AG04450 (cell line): Measurements from ENCODE around the gene PTK6. TPM values are rescaled to one million over a fixed set of nuclear protein-coding genes. Genes with fewer than 3 reads are reported as not detected.

Source experiments
- CTCF ChIA-PET: fragments of 300-600, 350-600 bp; formaldehyde crosslinking; extraction: SDS; loops from one replicate; lab custom pipeline; 2022; ENCODE audit warnings: antibody characterized with exemption, inconsistent platforms; lab: Charles Lee
- POLR2A ChIA-PET: fragments of 350-600 bp; formaldehyde crosslinking; extraction: SDS; loops from one replicate; lab custom pipeline; 2021; ENCODE audit warnings: antibody characterized with exemption, inconsistent platforms; lab: Yijun Ruan, JAX
- DNase-seq: peaks from one replicate; pipeline ENCODE4 v3.0.0-alpha.2; 2011; ENCODE audit warnings: low read depth, low spot score
- H3K27ac ChIP-seq: one replicate; pipeline ENCODE4 v1.5.1; 2012; ENCODE audit warnings: low read depth, low read length, control low read depth
- H3K27me3 ChIP-seq: one replicate; pipeline ENCODE4 v1.6.0; 2012; ENCODE audit warnings: low read length; ENCODE audit not compliant: control insufficient read depth, insufficient read depth
- H3K4me3 ChIP-seq: 2 replicates; pipeline ENCODE4 v1.5.1; 2011; ENCODE audit warnings: mild to moderate bottlenecking, low read depth, low read length, control low read depth
- H3K9me3 ChIP-seq: 2 replicates; pipeline ENCODE4 v1.5.1; 2012; ENCODE audit warnings: low read length; ENCODE audit not compliant: control insufficient read depth, insufficient read depth
- polyA plus RNA-seq: library from polyadenylated mRNA; depleted of rRNA; stranded (reverse); fragments of >200 nt; gene quantifications from 2 replicates; pipeline ENCODE4 v1.2.3, GENCODE V29; 2011
- TF ChIP-seq, protein P1 (sequence below): IDR thresholded peaks from 2 replicates; pipeline ENCODE4 v1.5.1; 2011; ENCODE audit warnings: low read depth, low read length, control low read depth, inconsistent platforms

PTK6 gene
- polyA plus RNA-seq, 1 experiment = 0.02 TPM

GRCh38 chr20:63548542-63548941 is 11.4 kb upstream of the PTK6 start:
- CTCF ChIA-PET = no interaction called here
- DNase-seq = no peak
- Histone ChIP-seq H3K9me3 (peaks cover 6% of the 10 kb centered on the region; the same call in 1 of the 2 replicates), H3K27me3 (peaks cover 35% of the 10 kb centered on the region), H3K4me3 (no peak overlapping the region), H3K27ac (no peak overlapping the region)
- TF ChIP-seq, protein P1, sequence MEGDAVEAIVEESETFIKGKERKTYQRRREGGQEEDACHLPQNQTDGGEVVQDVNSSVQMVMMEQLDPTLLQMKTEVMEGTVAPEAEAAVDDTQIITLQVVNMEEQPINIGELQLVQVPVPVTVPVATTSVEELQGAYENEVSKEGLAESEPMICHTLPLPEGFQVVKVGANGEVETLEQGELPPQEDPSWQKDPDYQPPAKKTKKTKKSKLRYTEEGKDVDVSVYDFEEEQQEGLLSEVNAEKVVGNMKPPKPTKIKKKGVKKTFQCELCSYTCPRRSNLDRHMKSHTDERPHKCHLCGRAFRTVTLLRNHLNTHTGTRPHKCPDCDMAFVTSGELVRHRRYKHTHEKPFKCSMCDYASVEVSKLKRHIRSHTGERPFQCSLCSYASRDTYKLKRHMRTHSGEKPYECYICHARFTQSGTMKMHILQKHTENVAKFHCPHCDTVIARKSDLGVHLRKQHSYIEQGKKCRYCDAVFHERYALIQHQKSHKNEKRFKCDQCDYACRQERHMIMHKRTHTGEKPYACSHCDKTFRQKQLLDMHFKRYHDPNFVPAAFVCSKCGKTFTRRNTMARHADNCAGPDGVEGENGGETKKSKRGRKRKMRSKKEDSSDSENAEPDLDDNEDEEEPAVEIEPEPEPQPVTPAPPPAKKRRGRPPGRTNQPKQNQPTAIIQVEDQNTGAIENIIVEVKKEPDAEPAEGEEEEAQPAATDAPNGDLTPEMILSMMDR = no peak
- POLR2A ChIA-PET = interaction anchor here (1.2 kb wide), 1 partner anchor 28 kb away, joined by 5 read pairs; the partner anchor contains the start of gene PPDPF

DNA sequence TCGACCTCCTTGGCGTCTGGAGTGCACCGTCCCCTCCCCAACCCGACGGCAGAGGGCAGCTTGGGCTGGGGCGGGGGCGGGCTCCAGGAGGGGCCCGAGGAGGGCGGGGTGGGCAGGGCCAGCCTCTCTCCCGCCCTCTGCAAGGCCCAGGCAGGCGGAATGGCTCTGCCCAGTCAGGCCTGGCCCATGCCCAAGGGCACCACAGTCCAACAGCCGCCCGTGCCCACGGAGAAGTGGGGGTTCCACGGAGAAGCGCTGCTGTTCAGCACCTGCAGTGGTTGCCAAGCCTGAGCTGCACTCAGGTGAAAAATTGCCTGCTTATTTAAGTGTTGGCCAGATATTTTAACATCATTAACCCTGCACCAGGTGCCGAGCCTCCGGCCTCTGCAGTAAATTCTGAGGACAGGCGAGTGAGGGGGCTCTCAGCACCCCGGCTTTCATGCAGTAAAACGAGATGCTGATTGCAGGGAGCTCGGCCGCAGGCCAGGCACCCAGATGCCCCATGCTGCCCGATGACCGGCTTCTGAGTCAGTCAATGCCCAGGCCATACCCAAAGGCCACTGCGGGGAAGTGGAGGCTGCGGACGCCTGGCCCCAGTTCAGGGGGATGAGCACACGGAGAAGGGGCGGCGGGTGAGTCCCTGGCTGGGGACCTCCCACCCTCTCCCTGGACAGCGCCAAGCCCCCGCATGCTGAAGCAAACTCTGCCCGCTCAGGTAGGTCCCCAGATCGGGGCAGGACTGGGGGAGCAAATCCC is 10.7 kb upstream of the PTK6 start, which contains the start of gene SRMS:
SRMS (minus strand) TSS at position 25 of the 756 bp plus-strand sequence. CDS start 286 bp downstream, outside the sequence.
- Histone ChIP-seq H3K27me3 (peaks cover 33% of the 10 kb centered on the region), H3K4me3 (no peak within 1 kb of the TSS), H3K9me3 (no peaks in the 10 kb centered on the region; the same call in 1 of the 2 replicates), H3K27ac (no peak within 1 kb of the TSS)
- ChIA-PET CTCF (no interaction called here), POLR2A (interaction anchor here (1.2 kb wide), 1 partner anchor 27 kb away, joined by 5 read pairs; the partner anchor contains the start of gene PPDPF)
- TF ChIP-seq, protein P1 = no peak
- DNase-seq = no peak

DNA sequence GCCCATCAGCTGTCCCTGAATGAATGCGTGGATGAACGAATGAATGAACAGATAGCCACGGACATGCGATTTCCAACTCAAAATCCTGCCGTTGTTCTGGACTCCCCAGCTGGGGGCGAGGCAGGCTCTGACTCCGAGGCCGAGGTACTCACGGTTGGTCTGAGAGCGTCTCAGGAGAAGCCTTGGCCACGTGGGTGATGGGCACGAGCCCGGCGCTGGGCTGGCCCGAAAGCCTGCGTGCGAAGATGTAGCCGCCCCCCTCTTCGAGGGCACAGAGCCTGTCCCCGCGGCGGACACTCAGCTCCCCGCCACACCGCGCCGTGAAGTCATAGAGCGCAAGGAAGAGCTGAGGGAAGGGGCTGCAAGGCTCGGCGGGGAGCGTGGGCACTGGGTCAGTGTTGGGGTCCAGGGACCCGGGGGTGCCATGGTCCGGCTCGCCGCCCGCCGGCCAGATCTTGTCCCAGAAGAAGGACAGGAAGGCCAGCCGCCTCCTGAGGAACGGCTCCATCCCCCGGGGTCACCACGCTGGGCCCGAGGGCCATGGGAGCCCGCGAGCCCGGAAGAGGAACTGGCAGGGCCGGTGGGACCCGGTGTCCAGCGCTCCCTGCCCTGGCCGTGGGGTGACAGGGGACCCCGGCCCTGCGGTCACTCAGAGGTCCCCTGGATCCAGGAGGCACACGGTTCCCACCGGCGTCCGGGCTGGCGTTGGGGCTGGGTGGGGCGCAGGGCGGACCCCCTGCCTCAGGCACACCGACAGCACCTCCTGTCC is 10.0 kb upstream of the PTK6 start:
- Histone ChIP-seq H3K27ac (no peak overlapping the region), H3K27me3 (peaks cover 33% of the 10 kb centered on the region), H3K4me3 (no peak overlapping the region), H3K9me3 (no peaks in the 10 kb centered on the region; the same call in 1 of the 2 replicates)
- ChIA-PET CTCF (interaction anchor here (1.0 kb wide), 1 partner anchor 9 kb away, joined by 3 read pairs; no protein-coding TSS in a partner anchor), POLR2A (no interaction called here)
- TF ChIP-seq, protein P1 = no peak
- DNase-seq = no peak

DNA sequence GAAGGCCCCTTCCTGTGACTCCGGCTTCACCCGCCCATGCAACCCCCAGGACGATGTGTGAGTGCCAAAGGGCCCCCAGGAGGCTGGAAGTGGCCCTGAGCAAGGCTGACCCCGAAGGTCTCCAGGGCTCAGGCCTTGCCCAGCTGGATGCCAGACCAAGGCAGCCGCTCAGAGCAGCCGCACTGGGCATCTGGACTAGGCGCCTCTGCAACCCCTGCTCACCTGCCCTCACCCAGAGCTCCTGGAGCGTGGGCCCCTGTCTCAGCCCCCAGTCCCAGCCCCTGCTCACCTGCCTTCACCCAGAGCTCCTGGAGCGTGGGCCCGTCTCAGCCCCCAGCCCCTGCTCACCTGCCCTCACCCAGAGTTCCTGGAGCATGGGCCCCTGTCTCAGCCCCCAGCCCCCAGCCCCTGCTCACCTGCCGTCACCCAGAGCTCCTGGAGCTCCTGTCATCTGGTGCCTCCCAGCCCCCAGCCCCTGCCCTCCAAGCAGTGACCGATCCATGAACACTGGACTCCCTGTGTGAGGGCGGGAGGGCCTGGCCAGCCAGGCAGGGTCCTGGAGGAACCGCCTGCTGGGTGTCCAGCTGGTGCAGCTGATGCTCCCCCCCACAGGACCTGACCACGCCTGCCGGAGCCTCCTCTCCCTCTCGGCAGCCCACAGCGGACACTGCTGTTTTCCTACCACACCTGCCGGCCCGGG is 9.2 kb upstream of the PTK6 start:
- H3K27me3 ChIP-seq = peaks cover 33% of the 10 kb centered on the region
- POLR2A ChIA-PET = no interaction called here
- H3K4me3 ChIP-seq = no peak overlapping the region
- no peak overlapping the region for H3K27ac ChIP-seq
- CTCF ChIA-PET = interaction anchor here (1.0 kb wide), 1 partner anchor 8 kb away, joined by 3 read pairs; no protein-coding TSS in a partner anchor
- no peaks in the 10 kb centered on the region; the same call in 1 of the 2 replicates for H3K9me3 ChIP-seq
- TF ChIP-seq, protein P1 = no peak
- no peak for DNase-seq
